ENCODE measurements around the gene CEP162.
A peak's percentile ranks its signal among the peaks of the same experiment; 100 is the strongest.

CEP162 gene

DNA sequence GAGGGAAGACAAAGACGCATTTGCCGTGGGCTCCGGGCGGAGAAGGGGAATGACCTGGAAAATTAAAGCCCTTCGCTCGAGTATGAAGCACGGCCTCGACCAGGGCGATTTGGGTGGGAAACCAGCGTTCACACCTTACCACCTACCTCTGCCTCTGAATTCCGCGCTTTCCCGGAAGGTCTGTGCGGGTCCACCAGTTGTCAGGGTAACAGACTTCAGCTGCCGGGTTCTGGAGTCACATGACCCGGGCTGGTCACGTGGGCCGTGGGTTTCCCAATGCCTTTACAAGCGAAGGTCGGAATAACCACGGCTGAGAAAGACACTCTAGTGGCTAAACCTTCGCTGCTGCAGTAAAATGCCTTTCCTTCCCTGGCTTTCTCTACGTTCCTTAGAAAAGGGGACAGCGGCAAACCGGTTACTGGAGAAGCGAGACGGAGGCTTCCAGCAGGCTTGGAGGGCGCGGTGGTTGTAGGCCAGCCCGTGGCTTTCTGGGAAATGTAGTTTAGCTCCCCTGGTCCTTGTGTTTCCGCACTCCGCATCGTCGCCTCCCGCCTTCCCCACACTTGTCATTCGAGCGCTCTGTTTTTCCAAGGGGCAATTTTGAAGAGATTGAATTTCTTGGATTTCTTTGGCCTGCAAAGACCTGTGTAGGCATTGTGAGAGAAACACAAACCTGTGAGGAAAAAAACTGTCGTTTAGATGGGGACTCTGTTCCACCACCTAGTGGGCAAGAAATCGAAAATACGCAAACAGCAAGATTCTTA, at the start of gene CEP162:
Gene CEP162 (minus strand): TSS at position 210 of the 764 bp plus-strand sequence. CDS start 1,250 bp downstream, outside the sequence.
- no peaks in the 10 kb centered on the region for H3K36me3 ChIP-seq (ENCODE audit: control insufficient read depth in 2 of 2, insufficient read depth in 2 of 2, low read length in 2 of 2)
- H3K4me1 ChIP-seq (ENCODE audit: control insufficient read depth, insufficient read depth, low read length), result no peaks in the 10 kb centered on the region
- H3K27ac ChIP-seq (ENCODE audit: low read length), result peak within 1 kb of the TSS; percentile 64
- H3K9me3 ChIP-seq (ENCODE audit: control insufficient read depth in 2 of 2, low read length in 2 of 2), result no peaks in the 10 kb centered on the region
- H3K9ac ChIP-seq (ENCODE audit: low read length in 2 of 2), result peak within 1 kb of the TSS; percentile 73 to 79
- H3K27me3 ChIP-seq (ENCODE audit: control insufficient read depth in 1 of 2, insufficient read depth in 2 of 2, low read length in 2 of 2), result no peaks in the 10 kb centered on the region
- H3K4me3 ChIP-seq (ENCODE audit: low read length in 2 of 2), result peak within 1 kb of the TSS; percentile 92 to 94

- H3K9ac ChIP-seq (ENCODE audit: low read length in 2 of 2), result no peak overlapping the region
- no peak overlapping the region for H3K27ac ChIP-seq (ENCODE audit: low read length)
- H3K4me3 ChIP-seq (ENCODE audit: low read length in 2 of 2), result no peak overlapping the region
- no peaks in the 10 kb centered on the region for H3K36me3 ChIP-seq (ENCODE audit: control insufficient read depth in 2 of 2, insufficient read depth in 2 of 2, low read length in 2 of 2)
- H3K9me3 ChIP-seq (ENCODE audit: control insufficient read depth in 2 of 2, low read length in 2 of 2), result no peaks in the 10 kb centered on the region
- no peaks in the 10 kb centered on the region for H3K4me1 ChIP-seq (ENCODE audit: control insufficient read depth, insufficient read depth, low read length)
- no peaks in the 10 kb centered on the region for H3K27me3 ChIP-seq (ENCODE audit: control insufficient read depth in 1 of 2, insufficient read depth in 2 of 2, low read length in 2 of 2)
Observed at GRCh38 chr6:84274856-84275255, 47.4 kb upstream of the CEP162 start.

GRCh38 chr6:84273048-84273809, 45.8 kb upstream of the CEP162 start:
- Histone ChIP-seq H3K9ac (ENCODE audit: low read length in 2 of 2) (no peak overlapping the region), H3K27ac (ENCODE audit: low read length) (no peak overlapping the region)

GRCh38 chr6:84272298-84272697, 44.9 kb upstream of the CEP162 start:
- H3K9ac ChIP-seq (ENCODE audit: low read length in 2 of 2), result no peak overlapping the region
- no peak overlapping the region for H3K4me3 ChIP-seq (ENCODE audit: low read length in 2 of 2)
- H3K4me1 ChIP-seq (ENCODE audit: control insufficient read depth, insufficient read depth, low read length), result no peaks in the 10 kb centered on the region
- no peaks in the 10 kb centered on the region for H3K27me3 ChIP-seq (ENCODE audit: control insufficient read depth in 1 of 2, insufficient read depth in 2 of 2, low read length in 2 of 2)
- no peaks in the 10 kb centered on the region for H3K36me3 ChIP-seq (ENCODE audit: control insufficient read depth in 2 of 2, insufficient read depth in 2 of 2, low read length in 2 of 2)
- no peaks in the 10 kb centered on the region for H3K9me3 ChIP-seq (ENCODE audit: control insufficient read depth in 2 of 2, low read length in 2 of 2)
- H3K27ac ChIP-seq (ENCODE audit: low read length), result no peak overlapping the region

More at GRCh38 chr6:84273048-84273809, 45.8 kb upstream of the CEP162 start:
- H3K4me3 ChIP-seq (ENCODE audit: low read length in 2 of 2), result no peak overlapping the region
- no peaks in the 10 kb centered on the region for H3K27me3 ChIP-seq (ENCODE audit: control insufficient read depth in 1 of 2, insufficient read depth in 2 of 2, low read length in 2 of 2)
- no peaks in the 10 kb centered on the region for H3K9me3 ChIP-seq (ENCODE audit: control insufficient read depth in 2 of 2, low read length in 2 of 2)
- no peaks in the 10 kb centered on the region for H3K36me3 ChIP-seq (ENCODE audit: control insufficient read depth in 2 of 2, insufficient read depth in 2 of 2, low read length in 2 of 2)
- no peaks in the 10 kb centered on the region for H3K4me1 ChIP-seq (ENCODE audit: control insufficient read depth, insufficient read depth, low read length)

- Histone ChIP-seq H3K4me3 (ENCODE audit: low read length in 2 of 2) (no peak overlapping the region), H3K9ac (ENCODE audit: low read length in 2 of 2) (no peak overlapping the region), H3K27me3 (ENCODE audit: control insufficient read depth in 1 of 2, insufficient read depth in 2 of 2, low read length in 2 of 2) (no peaks in the 10 kb centered on the region), H3K9me3 (ENCODE audit: control insufficient read depth in 2 of 2, low read length in 2 of 2) (no peaks in the 10 kb centered on the region), H3K27ac (ENCODE audit: low read length) (no peak overlapping the region), H3K36me3 (ENCODE audit: control insufficient read depth in 2 of 2, insufficient read depth in 2 of 2, low read length in 2 of 2) (no peaks in the 10 kb centered on the region), H3K4me1 (ENCODE audit: control insufficient read depth, insufficient read depth, low read length) (no peaks in the 10 kb centered on the region)
Observed at GRCh38 chr6:84271061-84271716, 43.7 kb upstream of the CEP162 start.

DNA sequence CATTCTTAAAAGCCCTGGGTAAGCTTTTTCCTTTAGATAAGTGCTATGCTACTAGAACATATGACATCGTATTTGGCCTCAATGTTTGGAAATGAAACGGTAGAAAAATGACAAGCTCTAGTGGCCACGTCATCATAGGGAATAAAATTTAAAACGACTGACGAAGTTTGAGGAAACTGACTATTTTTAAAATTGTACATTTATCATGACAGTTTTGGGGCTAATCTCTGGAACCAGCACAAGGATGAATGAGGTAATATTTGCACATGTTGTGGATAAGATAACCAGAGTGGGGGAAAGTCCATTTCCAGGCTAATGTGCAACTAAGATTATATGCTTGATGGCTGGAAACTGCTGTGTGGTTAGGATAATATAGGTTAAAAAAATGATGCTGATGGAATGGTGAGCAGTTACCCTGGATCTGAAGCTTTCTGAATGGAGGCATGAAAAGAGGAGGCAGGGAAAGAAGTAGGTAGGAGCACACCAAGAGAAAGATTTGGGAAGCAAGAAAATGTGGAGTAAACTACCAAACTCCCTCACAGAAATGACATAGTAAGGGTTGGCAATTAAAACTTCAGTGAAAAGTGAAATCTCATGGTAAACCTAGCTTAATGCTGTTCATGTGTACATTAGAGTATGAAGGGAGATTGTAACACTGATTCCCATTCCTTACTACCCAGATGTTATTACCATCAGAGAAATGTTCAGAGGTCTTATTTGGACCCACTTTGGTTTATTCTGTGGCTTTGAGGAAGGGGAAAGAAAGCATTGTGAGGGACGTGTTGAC, 42.7 kb upstream of the CEP162 start:
- Histone ChIP-seq H3K27ac (ENCODE audit: low read length) (no peak overlapping the region), H3K9ac (ENCODE audit: low read length in 2 of 2) (no peak overlapping the region), H3K4me1 (ENCODE audit: control insufficient read depth, insufficient read depth, low read length) (no peaks in the 10 kb centered on the region), H3K36me3 (ENCODE audit: control insufficient read depth in 2 of 2, insufficient read depth in 2 of 2, low read length in 2 of 2) (no peaks in the 10 kb centered on the region), H3K27me3 (ENCODE audit: control insufficient read depth in 1 of 2, insufficient read depth in 2 of 2, low read length in 2 of 2) (no peaks in the 10 kb centered on the region), H3K9me3 (ENCODE audit: control insufficient read depth in 2 of 2, low read length in 2 of 2) (no peaks in the 10 kb centered on the region), H3K4me3 (ENCODE audit: low read length in 2 of 2) (no peak overlapping the region)

DNA sequence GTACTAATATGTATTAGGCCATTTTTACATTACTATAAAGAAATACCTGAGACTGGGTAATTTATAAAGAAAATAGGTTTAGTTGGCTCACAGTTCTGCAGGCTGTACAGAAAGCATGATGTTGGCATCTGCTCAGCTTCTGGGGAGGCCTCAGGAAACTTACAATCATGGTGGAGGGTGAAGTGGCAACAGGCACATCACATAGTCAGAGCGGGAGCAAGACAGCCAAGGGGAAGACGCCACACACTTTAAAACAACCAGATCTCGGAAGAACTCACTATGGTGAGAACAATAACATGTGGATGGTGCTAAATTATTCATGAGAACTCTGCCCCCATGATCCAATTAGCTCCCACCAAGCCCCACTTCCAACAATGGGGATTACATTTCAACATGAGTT, 41.3 kb upstream of the CEP162 start:
- H3K36me3 ChIP-seq (ENCODE audit: control insufficient read depth in 2 of 2, insufficient read depth in 2 of 2, low read length in 2 of 2), result no peaks in the 10 kb centered on the region
- no peak overlapping the region for H3K9ac ChIP-seq (ENCODE audit: low read length in 2 of 2)
- H3K27me3 ChIP-seq (ENCODE audit: control insufficient read depth in 1 of 2, insufficient read depth in 2 of 2, low read length in 2 of 2), result no peaks in the 10 kb centered on the region
- H3K4me3 ChIP-seq (ENCODE audit: low read length in 2 of 2), result no peak overlapping the region
- H3K9me3 ChIP-seq (ENCODE audit: control insufficient read depth in 2 of 2, low read length in 2 of 2), result no peaks in the 10 kb centered on the region
- H3K27ac ChIP-seq (ENCODE audit: low read length), result no peak overlapping the region
- no peaks in the 10 kb centered on the region for H3K4me1 ChIP-seq (ENCODE audit: control insufficient read depth, insufficient read depth, low read length)

DNA sequence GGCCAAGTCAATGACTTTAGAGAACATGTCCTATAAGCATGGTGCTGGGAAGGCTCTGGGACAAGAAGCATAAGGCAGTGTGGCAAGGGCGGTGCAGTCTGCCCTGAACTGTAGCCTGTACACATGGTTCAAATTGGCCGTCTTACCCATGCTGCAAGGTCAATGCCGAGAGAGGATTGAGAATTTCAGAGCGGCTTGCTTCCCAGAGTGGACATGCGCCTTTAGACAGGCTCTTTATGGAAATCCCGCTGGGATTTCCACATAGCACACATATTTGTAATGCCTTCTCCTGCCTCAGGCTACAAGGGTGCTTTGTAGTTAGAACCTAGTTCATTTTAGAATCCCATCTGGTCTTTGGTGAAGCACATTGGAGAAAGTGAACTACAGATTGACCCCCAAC, 36.1 kb upstream of the CEP162 start:
- no peaks in the 10 kb centered on the region for H3K4me1 ChIP-seq (ENCODE audit: control insufficient read depth, insufficient read depth, low read length)
- no peak overlapping the region for H3K4me3 ChIP-seq (ENCODE audit: low read length in 2 of 2)
- no peaks in the 10 kb centered on the region for H3K36me3 ChIP-seq (ENCODE audit: control insufficient read depth in 2 of 2, insufficient read depth in 2 of 2, low read length in 2 of 2)
- no peaks in the 10 kb centered on the region for H3K9me3 ChIP-seq (ENCODE audit: control insufficient read depth in 2 of 2, low read length in 2 of 2)
- H3K27me3 ChIP-seq (ENCODE audit: control insufficient read depth in 1 of 2, insufficient read depth in 2 of 2, low read length in 2 of 2), result no peaks in the 10 kb centered on the region
- H3K27ac ChIP-seq (ENCODE audit: low read length), result no peak overlapping the region
- no peak overlapping the region for H3K9ac ChIP-seq (ENCODE audit: low read length in 2 of 2)

DNA sequence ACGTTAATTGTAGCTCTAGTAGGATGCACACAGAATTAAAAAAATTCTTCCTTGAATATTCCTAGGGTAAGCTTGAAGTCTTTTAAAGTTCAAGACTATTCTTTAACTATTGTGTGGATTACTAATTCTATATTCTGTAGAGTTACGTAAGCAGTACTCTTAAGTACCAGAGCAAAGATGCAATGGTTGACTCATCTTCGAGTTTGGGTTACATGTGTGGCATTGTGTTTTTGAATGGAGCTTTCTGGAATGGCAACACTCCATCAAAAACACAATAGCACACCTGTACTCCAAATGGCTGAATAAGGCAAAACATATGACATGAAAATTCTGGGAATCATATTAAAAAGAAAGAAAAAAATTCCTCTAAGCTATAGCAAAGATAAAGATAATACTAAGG, 33.5 kb upstream of the CEP162 start:
- H3K4me1 ChIP-seq (ENCODE audit: control insufficient read depth, insufficient read depth, low read length), result no peaks in the 10 kb centered on the region
- H3K36me3 ChIP-seq (ENCODE audit: control insufficient read depth in 2 of 2, insufficient read depth in 2 of 2, low read length in 2 of 2), result no peaks in the 10 kb centered on the region
- H3K9ac ChIP-seq (ENCODE audit: low read length in 2 of 2), result no peak overlapping the region
- H3K9me3 ChIP-seq (ENCODE audit: control insufficient read depth in 2 of 2, low read length in 2 of 2), result no peaks in the 10 kb centered on the region
- no peaks in the 10 kb centered on the region for H3K27me3 ChIP-seq (ENCODE audit: control insufficient read depth in 1 of 2, insufficient read depth in 2 of 2, low read length in 2 of 2)
- H3K4me3 ChIP-seq (ENCODE audit: low read length in 2 of 2), result no peak overlapping the region
- H3K27ac ChIP-seq (ENCODE audit: low read length), result no peak overlapping the region

DNA sequence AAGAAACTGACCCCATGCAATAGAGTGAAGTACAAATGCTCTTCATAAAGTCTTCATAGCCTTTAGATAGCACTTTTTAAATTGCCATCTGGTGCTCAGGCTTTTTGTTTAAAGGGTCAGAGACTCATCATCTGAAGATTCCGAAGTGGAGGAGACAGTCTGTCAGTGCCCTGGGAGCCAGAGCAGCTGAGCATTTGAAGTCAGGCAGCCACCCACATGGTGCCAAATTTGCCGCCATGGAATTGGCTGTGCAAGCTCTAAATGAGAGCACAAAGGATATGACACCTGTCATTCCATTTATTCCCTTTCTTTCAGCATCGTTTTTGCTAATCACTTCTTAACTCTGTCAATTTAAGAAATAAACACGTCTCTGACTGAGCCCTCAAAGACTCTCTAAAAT, 32.8 kb upstream of the CEP162 start:
- H3K9ac ChIP-seq (ENCODE audit: low read length in 2 of 2), result no peak overlapping the region
- no peaks in the 10 kb centered on the region for H3K9me3 ChIP-seq (ENCODE audit: control insufficient read depth in 2 of 2, low read length in 2 of 2)
- H3K27ac ChIP-seq (ENCODE audit: low read length), result no peak overlapping the region
- H3K36me3 ChIP-seq (ENCODE audit: control insufficient read depth in 2 of 2, insufficient read depth in 2 of 2, low read length in 2 of 2), result no peaks in the 10 kb centered on the region
- H3K27me3 ChIP-seq (ENCODE audit: control insufficient read depth in 1 of 2, insufficient read depth in 2 of 2, low read length in 2 of 2), result no peaks in the 10 kb centered on the region
- H3K4me3 ChIP-seq (ENCODE audit: low read length in 2 of 2), result no peak overlapping the region
- no peaks in the 10 kb centered on the region for H3K4me1 ChIP-seq (ENCODE audit: control insufficient read depth, insufficient read depth, low read length)
